SK-N-SH (cell line): ENCODE data around the gene MTA3. TPM values are rescaled to one million over a fixed set of nuclear protein-coding genes. Genes with fewer than 3 reads are reported as not detected.

Source experiments
- CTCF ChIA-PET: fragments of 300-600, 350-600 bp; formaldehyde crosslinking; extraction: SDS; loops from one replicate; lab custom pipeline; 2021; lab: Yijun Ruan, JAX
- POLR2A ChIA-PET: fragments of 350-600 bp; sonication (Branson Sonifier 250); formaldehyde crosslinking; extraction: SDS; loops from one replicate; lab custom pipeline; 2020; ENCODE audit warnings: antibody characterized with exemption, inconsistent platforms; lab: Yijun Ruan, JAX
- DNase-seq: peaks from one replicate; pipeline ENCODE4 v3.0.0; 2012
- H2AFZ ChIP-seq: fragments of 200-600 bp; sonication (generic); 2 replicates; pipeline ENCODE4 v1.8.1; 2016; ENCODE audit warnings: antibody characterized with exemption, mild to moderate bottlenecking, low read depth
- H3F3A ChIP-seq: fragments of 200-600 bp; sonication (generic); replicated peaks from 2 replicates; pipeline ENCODE3; 2016; ENCODE audit warnings: antibody characterized with exemption, mild to moderate bottlenecking; ENCODE audit not compliant: insufficient read depth
- H3K27ac ChIP-seq, 2 experiments: fragments of 200-500 bp in 1 of 2; fragments of 200-600 bp in 1 of 2; sonication (Bioruptor generic) in 1 of 2; sonication (generic), shearing (Covaris generic) in 1 of 2; 2 replicates each; pipeline versions ENCODE4 v1.5.1 to v1.6.1; 2014 to 2016; ENCODE audit warnings: low read depth in 2 of 2, inconsistent platforms in 1 of 2, low read length in 1 of 2, mild to moderate bottlenecking in 1 of 2, mixed read lengths in 1 of 2
- H3K27me3 ChIP-seq: fragments of 200-600 bp; sonication (generic), shearing (Covaris generic); 2 replicates; pipeline ENCODE4 v1.6.1; 2016; ENCODE audit warnings: mixed run types; ENCODE audit not compliant: insufficient read depth
- H3K36me3 ChIP-seq, 2 experiments: fragments of 200-500 bp in 1 of 2; fragments of 200-600 bp in 1 of 2; sonication (Bioruptor generic) in 1 of 2; sonication (generic) in 1 of 2; replicated peaks in 1 of 2; 2 replicates each; pipeline versions ENCODE3 to v1.5.1; 2014 to 2016; ENCODE audit warnings: low read length in 1 of 2, mild to moderate bottlenecking in 1 of 2; ENCODE audit not compliant: insufficient read depth in 2 of 2, control insufficient read depth in 1 of 2
- H3K4me1 ChIP-seq, 2 experiments: fragments of 200-500 bp in 1 of 2; fragments of 200-600 bp in 1 of 2; sonication (Bioruptor generic) in 1 of 2; sonication (generic), shearing (Covaris generic) in 1 of 2; 2 replicates each; pipeline versions ENCODE4 v1.5.1 to v1.6.1; 2014 to 2016; ENCODE audit warnings: low read depth in 1 of 2, low read length in 1 of 2, mixed run types in 1 of 2; ENCODE audit not compliant: insufficient read depth in 2 of 2, control insufficient read depth in 1 of 2
- H3K4me2 ChIP-seq: fragments of 200-600 bp; sonication (generic), shearing (Covaris generic); 2 replicates; pipeline ENCODE4 v1.6.1; 2017; ENCODE audit warnings: mixed run types
- H3K4me3 ChIP-seq, 2 experiments: fragments of 200-500 bp in 1 of 2; fragments of 200-600 bp in 1 of 2; sonication (Bioruptor generic) in 1 of 2; sonication (generic), shearing (Covaris generic) in 1 of 2; 2 replicates each; pipeline versions ENCODE4 v1.5.1 to v1.8.1; 2014 to 2016; ENCODE audit warnings: low read depth in 2 of 2, inconsistent platforms in 1 of 2, low read length in 1 of 2, mild to moderate bottlenecking in 1 of 2, mixed read lengths in 1 of 2, moderate library complexity in 1 of 2
- H3K79me2 ChIP-seq: fragments of 200-600 bp; sonication (generic); 2 replicates; pipeline ENCODE4 v1.8.1; 2017; ENCODE audit warnings: mild to moderate bottlenecking; ENCODE audit not compliant: insufficient read depth
- H3K9ac ChIP-seq: fragments of 200-600 bp; sonication (generic); 2 replicates; pipeline ENCODE4 v1.6.1; 2017; ENCODE audit warnings: mixed run types
- H3K9me2 ChIP-seq: fragments of 200-600 bp; sonication (generic); 2 replicates; pipeline ENCODE4 v1.6.1; 2017; ENCODE audit warnings: mixed run types
- H3K9me3 ChIP-seq: fragments of 200-600 bp; sonication (generic); 2 replicates; pipeline ENCODE4 v1.6.1; 2017; ENCODE audit warnings: mixed run types, mild to moderate bottlenecking, moderate library complexity
- H4K20me1 ChIP-seq: fragments of 200-600 bp; sonication (generic); 2 replicates; pipeline ENCODE4 v1.6.1; 2017; ENCODE audit warnings: mild to moderate bottlenecking, mixed run types; ENCODE audit not compliant: insufficient read depth
- CHD2 ChIP-seq: fragments of 150-350 bp; IDR thresholded peaks from 2 replicates; pipeline ENCODE4 v1.6.1; 2018; ENCODE audit warnings: low read length; ENCODE audit not compliant: partially characterized antibody
- CTCF ChIP-seq: fragments of 200-600 bp; sonication (generic); IDR thresholded peaks from 2 replicates; pipeline ENCODE4 v1.6.1; 2017; ENCODE audit warnings: antibody characterized with exemption, mild to moderate bottlenecking, moderate library complexity
- FOSL2 ChIP-seq: IDR thresholded peaks from 2 replicates; pipeline ENCODE4 v1.4.0; 2012; ENCODE audit warnings: low read depth, mild to moderate bottlenecking, moderate library complexity, borderline replicate concordance
- FOXM1 ChIP-seq: IDR thresholded peaks from 2 replicates; pipeline ENCODE4 v1.4.0; 2012; ENCODE audit warnings: low read depth, mild to moderate bottlenecking
- GABPA ChIP-seq: IDR thresholded peaks from 2 replicates; pipeline ENCODE4 v1.4.0; 2012; ENCODE audit warnings: low read depth, mild to moderate bottlenecking
- GATA2 ChIP-seq: sonication (generic); formaldehyde crosslinking; IDR thresholded peaks from 2 replicates; pipeline ENCODE4 v1.5.0; 2020; ENCODE audit warnings: mild to moderate bottlenecking, missing genetic modification reagents
- IRF3 ChIP-seq: fragments of 150-350 bp; IDR thresholded peaks from 2 replicates; pipeline ENCODE4 v1.6.1; 2016; ENCODE audit warnings: mild to moderate bottlenecking, low read depth, low read length
- JUND ChIP-seq: IDR thresholded peaks from 2 replicates; pipeline ENCODE4 v1.4.0; 2012
- MAX ChIP-seq: IDR thresholded peaks from 2 replicates; pipeline ENCODE4 v1.4.0; 2012; ENCODE audit warnings: low read depth
- NRF1 ChIP-seq: IDR thresholded peaks from 2 replicates; pipeline ENCODE4 v1.6.1; 2012; ENCODE audit warnings: low read depth, mild to moderate bottlenecking, low read length
- PBX3 ChIP-seq: IDR thresholded peaks from 2 replicates; pipeline ENCODE4; 2012
- POLR2AphosphoS5 ChIP-seq: IDR thresholded peaks from 2 replicates; pipeline ENCODE4 v1.6.1; 2012; ENCODE audit warnings: low read depth, low read length
- RCOR1 ChIP-seq: fragments of 150-350 bp; IDR thresholded peaks from 2 replicates; pipeline ENCODE4 v1.6.1; 2017; ENCODE audit warnings: antibody characterized with exemption, low read length
- REST ChIP-seq: IDR thresholded peaks from 2 replicates; pipeline ENCODE4 v1.6.1; 2012; ENCODE audit warnings: mild to moderate bottlenecking, low read depth, low read length, moderate library complexity
- RFX5 ChIP-seq: IDR thresholded peaks from 2 replicates; pipeline ENCODE4 v1.6.1; 2012; ENCODE audit warnings: mild to moderate bottlenecking, improper control_type of control experiment, low read length
- TCF12 ChIP-seq: IDR thresholded peaks from 2 replicates; pipeline ENCODE4 v1.4.0; 2012
- USF2 ChIP-seq: fragments of 150-350 bp; IDR thresholded peaks from 2 replicates; pipeline ENCODE4 v1.6.1; 2017; ENCODE audit warnings: antibody characterized with exemption, low read length, low read depth, borderline replicate concordance
- YY1 ChIP-seq: IDR thresholded peaks from 2 replicates; pipeline ENCODE4 v1.4.0; 2012; ENCODE audit warnings: low read depth, mild to moderate bottlenecking
- WGBS: methylation state at CpG from one replicate; pipeline ENCODE4 v1.1.6; 2017; ENCODE audit warnings: low lambda C conversion rate; 5-methylcytosine and 5-hydroxymethylcytosine counted together
- polyA plus RNA-seq, 3 experiments: library from polyadenylated mRNA; depleted of rRNA; stranded (reverse); fragments of >200 nt; gene quantifications; 2 replicates each; pipeline ENCODE4 v1.2.3, GENCODE V29; 2012

Gene MTA3
- polyA plus RNA-seq, 1 of the 3 experiments (the other 2 are of a cell fraction), result 30.8 TPM

GRCh38 chr2:42554392-42554791 is 14.0 kb upstream of the MTA3 start:
- Histone ChIP-seq H2AFZ (no peak overlapping the region), H3K4me1 (no peaks in the 10 kb centered on the region)
- TF ChIP-seq YY1 (no peak), GABPA (no peak), REST (no peak), RCOR1 (no peak), JUND (no peak), NRF1 (no peak), RFX5 (no peak), TCF12 (no peak), FOXM1 (no peak), POLR2AphosphoS5 (no peak), IRF3 (no peak), USF2 (no peak), PBX3 (no peak), CHD2 (no peak), CTCF (no peak), MAX (no peak), GATA2 (CRISPR knock-in tag) (no peak), FOSL2 (no peak)
- TF ChIP-seq, all 33 proteins: peak for 0
- Histone ChIP-seq H3K9ac (no peak overlapping the region), H3K9me2 (no peaks in the 10 kb centered on the region), H3F3A (no peaks in the 10 kb centered on the region), H3K9me3 (no peaks in the 10 kb centered on the region), H3K27me3 (no peaks in the 10 kb centered on the region; the same call in 1 of the 2 replicates), H3K79me2 (no peaks in the 10 kb centered on the region), H3K36me3 (no peaks in the 10 kb centered on the region), H3K4me2 (no peak overlapping the region), H3K27ac (no peak overlapping the region), H4K20me1 (no peaks in the 10 kb centered on the region), H3K4me3 (no peak overlapping the region)
- POLR2A ChIA-PET, result no interaction called here
- 44% methylated on average over 1 of the region's 1 CpG for WGBS
- CTCF ChIA-PET, result no interaction called here
- DNase-seq, result no peak
